Measurements from ENCODE around the gene ZMYND15. TPM values are rescaled to one million over a fixed set of nuclear protein-coding genes. Genes with fewer than 3 reads are reported as not detected.

ZMYND15 gene
- total and polyA plus RNA-seq, 2 of the 13 experiments (the other 11 are each of a cell fraction or from before 2014, with no cell fraction given), result 0.24 to 2.7 TPM

- TF ChIP-seq ZNF841 (CRISPR knock-in tag; IDR thresholded peaks at IDR 0.05; ENCODE audit: borderline replicate concordance) (no peak), ZNF382 (CRISPR knock-in tag; IDR thresholded peaks at IDR 0.05; ENCODE audit: borderline replicate concordance) (no peak), ZNF446 (CRISPR knock-in tag; IDR thresholded peaks at IDR 0.05) (no peak), ZNF24 (IDR thresholded peaks at IDR 0.05) (no peak), KLF9 (CRISPR knock-in tag; IDR thresholded peaks at IDR 0.05; ENCODE audit: low read depth) (no peak), NFIC (IDR thresholded peaks at IDR 0.05; ENCODE audit: low read length) (peak; percentile 51; the same call in 1 of the 2 replicates), POGK (CRISPR knock-in tag; conservative IDR thresholded peaks at IDR 0.05) (peak; percentile 79; the same call in 1 of the 2 replicates), ZBTB44 (CRISPR knock-in tag; IDR thresholded peaks at IDR 0.05) (no peak), SOX6 (IDR thresholded peaks at IDR 0.05) (no peak), SOX6 (CRISPR knock-in tag; IDR thresholded peaks at IDR 0.05) (peak; percentile 92), NFE2 (CRISPR knock-in tag; IDR thresholded peaks at IDR 0.05) (no peak), NR2F1 (CRISPR knock-in tag; IDR thresholded peaks at IDR 0.05) (peak; percentile 36 to 74), ZBED4 (CRISPR knock-in tag; IDR thresholded peaks at IDR 0.05; ENCODE audit: borderline replicate concordance) (no peak), SNAPC2 (CRISPR knock-in tag; IDR thresholded peaks at IDR 0.05) (no peak), GMEB2 (CRISPR knock-in tag; IDR thresholded peaks at IDR 0.05; ENCODE audit: low read depth) (no peak), HNRNPLL (IDR thresholded peaks at IDR 0.05; ENCODE audit: low read depth, low read length, poor library complexity, severe bottlenecking) (no peak), HOXA3 (CRISPR knock-in tag; IDR thresholded peaks at IDR 0.05) (peak; percentile 92), E2F5 (CRISPR knock-in tag; conservative IDR thresholded peaks at IDR 0.05) (no peak), ZBTB2 (CRISPR knock-in tag; IDR thresholded peaks at IDR 0.05; ENCODE audit: low read depth) (no peak), SMAD9 (CRISPR knock-in tag; IDR thresholded peaks at IDR 0.05) (no peak)
These were observed 20.2 kb downstream of the ZMYND15 start (continued) for GRCh38 chr17:4759776-4760236.
